NCI-H2171 (cell line): ENCODE measurements around the gene SLC40A1.

ENCODE experiments used
- DNase-seq: peaks from one replicate; lab custom pipeline; 2025; lab: John Stamatoyannopoulos, UW

SLC40A1 gene

GRCh38 chr2:189511960-189512319 is 68.6 kb downstream of the SLC40A1 start:
- no peak for DNase-seq

- DNase-seq = no peak
These were observed 69.2 kb downstream of the SLC40A1 start for GRCh38 chr2:189511210-189511959.
